ENCODE data around the gene TNK2. TPM values are rescaled to one million over a fixed set of nuclear protein-coding genes. Genes with fewer than 3 reads are reported as not detected.

TNK2 gene
- total and polyA plus RNA-seq, 2 of the 8 experiments (the other 6 are each of a cell fraction or from before 2014, with no cell fraction given), result 10.4 to 33.9 TPM

DNA sequence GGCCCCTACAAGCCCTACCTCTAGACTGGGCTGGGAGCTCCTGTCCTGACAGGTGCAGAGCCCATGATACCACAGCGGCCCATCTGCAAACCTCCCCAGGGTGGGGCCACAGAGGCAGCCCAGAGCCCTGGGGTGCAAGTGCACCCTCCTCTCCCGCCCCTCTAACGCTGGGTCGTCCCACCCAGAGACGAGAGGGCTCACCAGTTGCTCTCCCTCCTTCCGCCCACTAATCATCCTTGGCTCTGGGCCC lies 742 bp downstream of the TNK2 start (continued):
- TF ChIP-seq CHD7 (IDR thresholded peaks at IDR 0.05; ENCODE audit: insufficient replicate concordance, low read length) (no peak), RFX5 (IDR thresholded peaks at IDR 0.05; ENCODE audit: borderline replicate concordance, low read depth, low read length) (no peak), ASH2L (IDR thresholded peaks at IDR 0.05; ENCODE audit: low read length) (no peak), KDM4A (IDR thresholded peaks at IDR 0.05; ENCODE audit: low read depth, low read length, severe bottlenecking) (no peak), YY1 (IDR thresholded peaks at IDR 0.05; ENCODE audit: low read depth, low read length) (no peak), SAP30 (IDR thresholded peaks at IDR 0.05; ENCODE audit: insufficient read depth, insufficient replicate concordance, low read length) (no peak)
